ENCODE data around the gene INTS4.
"Not testable (repeated sequence)": the region's sequence is repeated elsewhere in the genome, so short reads cannot be mapped to it uniquely, and the experiment has no call there.

Gene INTS4, protein sequence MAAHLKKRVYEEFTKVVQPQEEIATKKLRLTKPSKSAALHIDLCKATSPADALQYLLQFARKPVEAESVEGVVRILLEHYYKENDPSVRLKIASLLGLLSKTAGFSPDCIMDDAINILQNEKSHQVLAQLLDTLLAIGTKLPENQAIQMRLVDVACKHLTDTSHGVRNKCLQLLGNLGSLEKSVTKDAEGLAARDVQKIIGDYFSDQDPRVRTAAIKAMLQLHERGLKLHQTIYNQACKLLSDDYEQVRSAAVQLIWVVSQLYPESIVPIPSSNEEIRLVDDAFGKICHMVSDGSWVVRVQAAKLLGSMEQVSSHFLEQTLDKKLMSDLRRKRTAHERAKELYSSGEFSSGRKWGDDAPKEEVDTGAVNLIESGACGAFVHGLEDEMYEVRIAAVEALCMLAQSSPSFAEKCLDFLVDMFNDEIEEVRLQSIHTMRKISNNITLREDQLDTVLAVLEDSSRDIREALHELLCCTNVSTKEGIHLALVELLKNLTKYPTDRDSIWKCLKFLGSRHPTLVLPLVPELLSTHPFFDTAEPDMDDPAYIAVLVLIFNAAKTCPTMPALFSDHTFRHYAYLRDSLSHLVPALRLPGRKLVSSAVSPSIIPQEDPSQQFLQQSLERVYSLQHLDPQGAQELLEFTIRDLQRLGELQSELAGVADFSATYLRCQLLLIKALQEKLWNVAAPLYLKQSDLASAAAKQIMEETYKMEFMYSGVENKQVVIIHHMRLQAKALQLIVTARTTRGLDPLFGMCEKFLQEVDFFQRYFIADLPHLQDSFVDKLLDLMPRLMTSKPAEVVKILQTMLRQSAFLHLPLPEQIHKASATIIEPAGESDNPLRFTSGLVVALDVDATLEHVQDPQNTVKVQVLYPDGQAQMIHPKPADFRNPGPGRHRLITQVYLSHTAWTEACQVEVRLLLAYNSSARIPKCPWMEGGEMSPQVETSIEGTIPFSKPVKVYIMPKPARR

DNA sequence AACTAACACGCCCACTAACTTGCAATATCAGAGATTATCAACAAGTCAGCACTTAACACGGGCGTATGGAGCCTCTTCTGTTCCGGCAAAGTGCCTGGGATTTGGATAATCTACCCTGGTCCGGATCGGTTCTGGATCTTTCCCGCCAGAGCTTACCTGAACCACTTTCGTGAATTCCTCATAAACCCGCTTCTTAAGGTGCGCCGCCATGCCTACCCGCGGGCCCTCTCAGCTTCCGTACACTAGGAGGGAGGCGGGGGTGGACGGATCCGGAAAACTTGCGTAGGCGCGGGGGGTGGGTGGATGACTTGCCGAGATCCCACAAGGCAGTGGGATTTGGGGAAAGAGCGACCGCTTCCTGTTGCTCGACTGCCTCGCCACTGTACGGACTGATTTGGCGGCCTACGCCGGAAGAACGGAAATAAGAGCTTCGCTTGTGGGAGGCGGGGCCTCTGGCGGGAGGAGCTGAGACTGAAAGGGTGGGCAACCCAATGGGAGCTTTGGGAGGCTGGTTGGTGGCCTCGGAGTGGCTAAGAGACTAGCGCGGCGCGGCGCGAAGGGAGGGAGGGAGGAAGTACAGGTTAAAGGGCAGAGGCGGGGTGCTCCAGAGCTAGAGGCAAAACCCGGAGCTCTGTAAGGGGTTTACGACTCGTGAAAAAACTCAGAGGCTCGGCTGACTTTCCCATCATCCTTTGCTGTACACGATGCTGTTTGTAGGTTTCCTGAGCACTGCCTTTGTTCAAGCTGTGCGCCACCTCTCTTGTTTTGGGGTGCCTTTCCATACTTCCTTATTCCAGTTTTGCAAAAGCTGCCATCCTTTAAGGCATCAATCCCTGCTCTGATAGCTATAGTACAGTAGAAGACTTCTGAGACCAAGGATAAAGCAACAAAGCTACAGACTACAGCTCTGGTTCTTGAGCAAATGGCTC, at the start of gene INTS4:
INTS4 (minus strand) TSS at position 235 of the 929 bp plus-strand sequence; CDS start at position 210, 25 bp downstream.
- peak; percentile 91 to 97 for DNase-seq (ENCODE audit: low read depth in 2 of 2)

DNA sequence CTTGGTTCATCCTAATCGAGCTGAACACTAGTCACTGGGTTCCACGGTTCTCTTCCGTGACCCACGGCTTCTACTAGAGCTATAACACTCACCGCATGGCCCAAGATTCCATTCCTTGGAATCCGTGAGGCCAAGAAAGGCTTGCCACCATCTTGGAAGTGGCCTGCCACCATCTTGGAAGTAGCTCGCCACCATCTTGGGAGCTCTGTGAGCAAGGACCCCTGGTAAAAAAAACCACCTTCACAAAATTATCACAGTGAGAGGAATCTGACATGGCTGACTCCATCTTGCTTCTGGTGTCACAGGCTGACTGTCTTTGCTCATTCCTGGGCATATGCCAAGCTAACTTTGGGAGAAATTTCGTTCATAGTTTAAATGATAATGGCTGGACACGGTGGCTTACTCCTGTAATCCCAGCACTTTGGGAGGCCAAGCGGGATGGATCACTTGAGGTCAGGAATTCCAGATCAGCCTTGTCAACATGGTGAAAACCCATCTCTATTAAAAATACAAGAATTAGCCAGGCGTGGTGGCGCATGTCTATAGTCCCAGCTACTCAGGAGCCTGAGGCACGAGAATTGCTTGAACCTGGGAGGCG, 47.5 kb upstream of the INTS4 start:
- DNase-seq (ENCODE audit: low read depth in 2 of 2) = no peak

GRCh38 chr11:78041380-78041719, 46.9 kb upstream of the INTS4 start:
- DNase-seq (ENCODE audit: low read depth in 2 of 2) = not testable (repeated sequence)

DNA sequence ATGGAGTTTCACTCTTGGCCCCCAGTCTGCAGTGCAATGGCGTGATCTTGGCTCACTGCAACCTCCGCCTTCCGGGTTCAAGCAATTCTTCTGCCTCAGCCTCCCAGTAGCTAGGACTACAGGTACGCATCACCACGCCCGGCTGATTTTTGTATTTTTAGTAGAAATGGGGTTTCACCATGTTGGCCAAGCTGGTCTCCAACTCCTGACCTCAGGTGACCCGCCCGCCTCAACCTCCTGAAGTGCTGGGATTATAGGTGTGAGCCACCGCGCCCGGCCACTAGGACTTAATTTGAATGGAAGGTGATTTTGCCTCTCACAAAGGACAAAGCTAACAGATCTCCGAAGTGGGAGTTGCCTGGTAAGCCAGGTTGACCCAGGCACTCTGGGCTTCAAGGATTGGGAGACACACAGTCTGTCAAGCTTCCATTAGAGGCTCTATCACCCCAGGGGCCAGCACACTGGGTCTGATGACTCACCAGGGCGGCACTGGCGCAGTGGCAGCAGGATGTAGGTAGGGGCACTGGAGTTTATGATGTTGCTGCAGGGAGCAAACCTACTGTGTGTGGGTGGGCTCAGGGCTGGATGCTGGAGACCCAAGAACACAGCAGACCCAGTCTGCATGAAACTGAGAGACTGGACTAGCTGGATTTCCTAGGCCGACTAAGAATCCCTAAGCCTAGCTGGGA, 46.4 kb upstream of the INTS4 start:
- no peak for DNase-seq (ENCODE audit: low read depth in 2 of 2)

- no peak for DNase-seq (ENCODE audit: low read depth in 2 of 2)
Measured at GRCh38 chr11:78039919-78040671, 45.6 kb upstream of the INTS4 start.

DNA sequence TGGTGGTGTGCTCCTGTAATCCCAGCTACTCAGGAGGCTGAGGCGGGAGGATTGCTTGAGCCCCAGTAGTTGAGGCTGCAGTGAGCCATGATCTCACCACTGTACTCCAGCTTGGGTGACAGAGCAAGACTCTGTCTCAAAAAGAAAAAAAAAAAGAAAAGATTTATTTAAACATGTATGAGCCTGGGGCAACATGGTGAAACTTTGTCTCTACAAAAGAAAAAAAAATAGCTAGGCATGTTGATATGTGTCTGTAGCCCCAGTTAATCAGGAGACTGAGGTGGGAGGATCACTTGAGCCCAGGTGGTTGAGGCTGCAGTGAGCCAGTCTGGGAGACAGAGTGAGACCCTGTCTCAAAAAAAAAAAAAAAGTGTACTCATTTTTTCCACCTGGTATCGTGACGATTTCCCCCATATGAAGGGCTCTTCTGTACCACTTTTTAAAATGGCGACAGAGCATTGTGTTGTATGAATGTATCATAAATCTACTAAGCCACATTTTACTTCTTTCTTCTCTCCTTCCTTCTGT, 45.0 kb upstream of the INTS4 start:
- no peak for DNase-seq (ENCODE audit: low read depth in 2 of 2)

- no peak for DNase-seq (ENCODE audit: low read depth in 2 of 2)
Measured at GRCh38 chr11:78038697-78039313, 44.3 kb upstream of the INTS4 start.

DNA sequence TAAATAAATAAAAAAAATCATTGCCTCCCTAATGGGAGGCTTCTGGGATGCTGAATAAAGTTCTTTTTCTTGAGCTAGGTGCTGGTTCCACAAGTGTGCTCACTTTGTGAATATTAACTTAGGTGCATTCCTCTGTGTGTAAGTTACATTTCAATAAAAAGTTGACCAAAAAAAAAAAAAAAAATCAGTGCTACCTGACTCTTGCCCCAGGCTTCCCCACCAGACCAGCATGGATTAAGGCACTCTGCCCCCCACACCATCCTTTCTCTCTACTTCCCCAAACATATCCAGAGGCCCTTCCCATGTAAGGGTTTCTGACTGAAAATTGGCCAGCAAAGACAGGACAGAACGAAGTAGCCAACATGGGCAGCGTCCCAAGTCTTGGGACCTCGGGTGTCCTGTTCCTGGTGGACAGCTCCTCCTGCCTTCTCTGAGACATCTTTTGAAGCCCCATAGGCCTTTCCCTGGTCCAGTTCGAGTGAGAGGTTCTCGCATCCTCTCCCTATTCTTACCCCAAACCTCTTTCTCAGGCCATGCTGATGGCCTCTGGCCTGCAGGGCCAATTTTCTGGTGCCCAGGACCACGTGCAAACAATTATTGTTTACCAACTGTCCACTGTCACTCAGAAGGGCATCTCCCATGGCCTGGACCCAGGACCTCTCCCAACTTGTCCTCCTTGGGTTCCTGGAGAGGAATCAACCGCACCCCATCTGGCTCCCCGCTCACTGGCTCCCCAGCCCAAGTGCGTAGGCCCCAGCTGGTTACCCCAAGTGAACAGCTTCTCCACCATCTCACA, 43.6 kb upstream of the INTS4 start:
- DNase-seq (ENCODE audit: low read depth in 2 of 2) = no peak

GRCh38 chr11:78037056-78037455, 42.6 kb upstream of the INTS4 start:
- DNase-seq (ENCODE audit: low read depth in 2 of 2) = no peak

GRCh38 chr11:78036313-78036712, 41.8 kb upstream of the INTS4 start:
- no peak for DNase-seq (ENCODE audit: low read depth in 2 of 2)

DNA sequence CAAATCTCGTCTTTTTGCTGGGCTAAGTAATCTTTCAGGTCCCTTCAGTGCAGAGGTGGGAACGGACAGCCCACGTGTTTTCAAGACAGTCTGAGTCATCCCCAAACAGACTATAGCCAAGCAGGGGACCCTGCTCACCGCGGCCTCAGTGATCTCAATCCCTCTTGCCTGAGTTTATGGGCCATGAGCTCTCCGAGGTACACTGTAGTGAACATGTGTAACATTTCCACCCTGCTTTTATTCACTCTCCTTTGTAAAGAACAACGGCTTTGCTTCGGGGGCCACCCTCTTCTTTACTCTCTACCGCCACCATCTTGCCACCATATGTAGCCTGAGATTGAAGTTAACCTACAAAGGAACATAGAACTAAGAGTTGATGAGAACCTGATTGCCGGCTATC, 40.2 kb upstream of the INTS4 start:
- DNase-seq (ENCODE audit: low read depth in 2 of 2) = no peak

DNA sequence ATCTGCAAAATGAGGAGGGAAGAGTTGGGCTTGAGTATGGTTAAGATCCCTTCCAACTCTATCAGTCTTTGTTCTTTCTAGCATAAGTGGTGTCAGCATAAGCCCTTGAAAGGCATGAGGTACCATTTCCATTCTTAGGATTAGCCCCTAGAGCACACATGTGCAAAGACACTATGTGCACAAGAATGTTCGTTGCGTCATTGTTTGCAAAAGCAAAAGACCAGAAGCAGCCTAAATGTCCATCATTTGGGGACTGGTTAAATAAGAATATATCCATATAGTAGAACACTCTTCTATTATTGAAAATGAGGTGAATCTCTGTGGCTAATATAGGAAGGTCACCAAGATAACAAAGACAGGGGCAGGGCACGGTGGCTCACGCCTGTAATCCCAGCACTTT, 38.6 kb upstream of the INTS4 start:
- no peak for DNase-seq (ENCODE audit: low read depth in 2 of 2)

- no peak for DNase-seq (ENCODE audit: low read depth in 2 of 2)
Measured at GRCh38 chr11:78032090-78032489, 37.6 kb upstream of the INTS4 start.

GRCh38 chr11:78031629-78032028, 37.2 kb upstream of the INTS4 start:
- DNase-seq (ENCODE audit: low read depth in 2 of 2) = no peak

GRCh38 chr11:78030429-78031325, 36.2 kb upstream of the INTS4 start:
- DNase-seq (ENCODE audit: low read depth in 2 of 2) = no peak

DNA sequence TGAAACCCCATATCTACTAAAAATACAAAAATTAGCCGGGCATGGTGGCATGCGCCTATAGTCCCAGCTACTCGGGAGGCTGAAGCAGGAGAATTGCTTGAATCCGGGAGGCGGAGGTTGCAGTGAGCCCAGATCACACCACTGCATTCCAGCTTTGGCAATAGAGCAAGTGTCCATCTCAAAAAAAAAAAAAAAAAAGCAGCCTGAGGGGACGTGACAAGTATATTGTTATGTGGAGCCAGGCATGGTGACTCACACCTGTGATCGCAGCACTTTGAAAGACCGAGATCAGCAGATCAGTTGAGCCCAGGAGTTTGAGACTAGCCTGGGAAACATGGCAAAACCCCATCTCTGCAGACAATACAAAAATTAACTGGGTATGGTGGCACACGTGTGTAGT, 34.0 kb upstream of the INTS4 start:
- DNase-seq (ENCODE audit: low read depth in 2 of 2) = not testable (repeated sequence)

- DNase-seq (ENCODE audit: low read depth in 2 of 2) = no peak
Measured at GRCh38 chr11:78027759-78028158, 33.3 kb upstream of the INTS4 start.

Measured in activated CD8-positive, alpha-beta memory T cell treated with anti-CD3 and anti-CD28 coated beads for 4 hours (primary cell).